ENCODE data around the gene PCSK9. TPM values are rescaled to one million over a fixed set of nuclear protein-coding genes. Genes with fewer than 3 reads are reported as not detected.

The PCSK9 gene
- total and polyA plus RNA-seq, 2 of the 13 experiments (the other 11 are each of a cell fraction or from before 2014, with no cell fraction given), result 33.3 to 80.5 TPM

- TF ChIP-seq ZNF343 (CRISPR knock-in tag; IDR thresholded peaks at IDR 0.05) (no peak), SALL2 (CRISPR knock-in tag; IDR thresholded peaks at IDR 0.05) (0 out of 2 replicates have a peak, but pooled peaks have one; percentile 43), SKI (IDR thresholded peaks at IDR 0.05; ENCODE audit: partially characterized antibody) (no peak), FOXA1 (IDR thresholded peaks at IDR 0.05) (no peak), FOXA1 (CRISPR knock-in tag; IDR thresholded peaks at IDR 0.05) (0 out of 2 replicates have a peak, but pooled peaks have one; percentile 13), AFF4 (CRISPR knock-in tag; IDR thresholded peaks at IDR 0.05) (no peak), ZNF446 (CRISPR knock-in tag; IDR thresholded peaks at IDR 0.05) (no peak), ZNF850 (CRISPR knock-in tag; conservative IDR thresholded peaks at IDR 0.05) (no peak), PTBP1 (IDR thresholded peaks at IDR 0.05; ENCODE audit: low read depth, low read length, poor library complexity, severe bottlenecking) (no peak), FOXP1 (IDR thresholded peaks at IDR 0.05) (no peak), FOXP1 (CRISPR knock-in tag; IDR thresholded peaks at IDR 0.05) (no peak), ZGPAT (CRISPR knock-in tag; IDR thresholded peaks at IDR 0.05) (no peak), BATF2 (CRISPR knock-in tag; IDR thresholded peaks at IDR 0.05) (no peak), ZNF800 (CRISPR knock-in tag; IDR thresholded peaks at IDR 0.05) (no peak), ZNF574 (CRISPR knock-in tag; IDR thresholded peaks at IDR 0.05) (peak; percentile 55; the same call in 1 of the 2 replicates), KAT2B (IDR thresholded peaks at IDR 0.05; ENCODE audit: borderline replicate concordance, low read depth, low read length) (no peak), GATAD2A (CRISPR knock-in tag; IDR thresholded peaks at IDR 0.05) (peak; percentile 37; the same call in 1 of the 2 replicates), BORCS8-MEF2B (CRISPR knock-in tag; IDR thresholded peaks at IDR 0.05) (no peak), NCOR1 (IDR thresholded peaks at IDR 0.05; ENCODE audit: borderline replicate concordance, low read length) (no peak), SIX4 (CRISPR knock-in tag; IDR thresholded peaks at IDR 0.05) (peak; percentile 71; the same call in 1 of the 2 replicates), NCOA2 (CRISPR knock-in tag; IDR thresholded peaks at IDR 0.05) (0 out of 2 replicates have a peak, but pooled peaks have one; percentile 25)
Observed at GRCh38 chr1:55021942-55022546, 17.3 kb upstream of the PCSK9 start (continued).
